Rectal smooth muscle tissue (tissue), 1 donor: ENCODE results near the gene TXNDC11.

Source experiments
- H3K27ac ChIP-seq: one replicate; pipeline ENCODE4 v1.7.0; 2013; ENCODE audit warnings: low read depth, low read length, inconsistent platforms
- H3K27me3 ChIP-seq: one replicate; pipeline ENCODE4 v1.7.0; 2013; ENCODE audit warnings: low read length; ENCODE audit not compliant: control insufficient read depth, insufficient read depth
- H3K36me3 ChIP-seq: one replicate; pipeline ENCODE4 v1.7.0; 2013; ENCODE audit warnings: low read length; ENCODE audit not compliant: control insufficient read depth, insufficient read depth
- H3K4me1 ChIP-seq: one replicate; pipeline ENCODE4 v1.7.0; 2013; ENCODE audit warnings: low read length; ENCODE audit not compliant: control insufficient read depth, insufficient read depth
- H3K4me3 ChIP-seq: one replicate; pipeline ENCODE4 v1.7.0; 2013; ENCODE audit warnings: low read length
- H3K9ac ChIP-seq: one replicate; pipeline ENCODE4 v1.7.0; 2013; ENCODE audit warnings: low read length

The TXNDC11 gene

DNA sequence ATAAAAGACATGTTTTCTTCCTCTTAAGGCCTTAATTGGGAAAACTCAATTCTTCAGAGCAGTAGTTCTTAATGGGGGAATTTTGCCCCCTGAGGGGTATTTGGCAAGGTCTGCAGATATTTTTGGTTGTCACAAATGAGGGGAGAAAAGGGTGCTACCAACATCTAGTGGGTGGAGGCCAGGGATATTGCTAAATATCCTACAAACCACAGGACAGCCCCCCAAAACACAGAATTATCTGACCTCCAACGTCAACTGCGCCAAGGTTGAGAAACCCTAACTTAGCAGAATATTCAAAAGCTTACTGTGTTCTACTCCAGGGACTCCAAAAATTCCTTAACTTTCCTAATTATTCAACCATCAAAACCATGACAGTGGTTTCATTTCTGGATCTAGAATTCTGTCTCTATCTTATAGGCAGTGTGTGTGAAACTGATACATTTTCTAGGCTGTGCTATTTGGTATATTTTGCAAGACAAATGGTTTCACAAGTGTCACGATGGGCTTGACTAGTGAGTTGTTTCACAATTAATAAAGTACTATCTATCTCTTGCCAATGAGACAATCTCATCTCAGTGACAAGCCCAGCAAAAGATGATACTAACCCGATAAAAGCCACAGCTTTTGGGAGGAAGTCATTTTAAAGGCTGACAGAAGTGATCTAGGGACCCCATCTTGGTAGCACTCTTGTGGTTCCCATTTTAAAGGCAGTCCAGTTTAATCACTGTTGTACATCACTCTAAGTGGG lies 14.7 kb downstream of the TXNDC11 start:
- Histone ChIP-seq H3K27ac (no peak overlapping the region), H3K4me1 (no peaks in the 10 kb centered on the region)

GRCh38 chr16:11726008-11726407 lies 16.6 kb downstream of the TXNDC11 start:
- Histone ChIP-seq H3K4me1 (no peaks in the 10 kb centered on the region), H3K9ac (no peak overlapping the region), H3K4me3 (no peak overlapping the region), H3K27ac (no peak overlapping the region), H3K36me3 (peaks cover 5% of the 10 kb centered on the region), H3K27me3 (no peaks in the 10 kb centered on the region)

More for the DNA sequence above, 14.7 kb downstream of the TXNDC11 start:
- Histone ChIP-seq H3K36me3 (peaks cover 12% of the 10 kb centered on the region), H3K4me3 (no peak overlapping the region), H3K27me3 (no peaks in the 10 kb centered on the region), H3K9ac (no peak overlapping the region)

DNA sequence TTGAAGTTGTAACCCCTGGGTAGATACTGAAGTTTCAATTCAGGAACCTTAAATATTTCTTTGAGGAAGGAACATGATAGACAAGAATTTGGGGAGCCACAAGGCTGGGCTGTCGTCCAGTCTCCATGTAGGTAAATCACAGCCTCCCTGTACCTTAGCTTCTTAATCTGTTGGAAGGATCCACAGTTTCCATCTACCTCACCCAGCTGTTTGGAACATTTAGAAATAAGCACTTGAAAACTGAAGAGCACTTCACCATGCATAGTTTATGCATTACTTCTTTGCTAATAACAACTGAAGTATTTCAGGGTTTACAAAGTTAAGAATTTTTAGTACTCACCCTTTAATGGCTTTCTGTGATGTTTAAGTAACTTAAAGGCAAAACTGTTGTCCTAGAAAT lies 17.2 kb downstream of the TXNDC11 start:
- H3K36me3 ChIP-seq, result peaks cover 10% of the 10 kb centered on the region

DNA sequence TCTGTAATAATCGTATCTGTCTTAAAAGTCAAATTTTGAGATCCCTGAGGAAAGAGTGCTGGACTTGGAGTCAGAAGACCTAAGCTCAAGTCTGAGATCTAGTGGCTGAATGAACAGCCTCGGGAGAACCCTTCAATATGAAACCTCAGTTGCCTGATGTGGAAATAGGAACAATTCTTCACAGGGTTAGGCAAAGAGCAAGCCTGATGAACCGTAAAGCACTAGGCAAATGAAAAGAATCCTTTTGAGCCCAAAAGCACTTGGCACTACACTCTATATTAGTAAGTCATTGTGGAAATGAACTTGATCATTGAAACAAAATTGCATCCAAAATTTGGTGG lies 20.2 kb downstream of the TXNDC11 start:
- no peaks in the 10 kb centered on the region for H3K27me3 ChIP-seq
- peaks cover 14% of the 10 kb centered on the region for H3K36me3 ChIP-seq
- no peak overlapping the region for H3K27ac ChIP-seq
- peaks cover 7% of the 10 kb centered on the region for H3K4me1 ChIP-seq
- no peak overlapping the region for H3K9ac ChIP-seq
- no peak overlapping the region for H3K4me3 ChIP-seq

More for the DNA sequence above, 17.2 kb downstream of the TXNDC11 start:
- H3K27me3 ChIP-seq, result no peaks in the 10 kb centered on the region
- H3K4me3 ChIP-seq, result no peak overlapping the region
- no peak overlapping the region for H3K27ac ChIP-seq
- no peak overlapping the region for H3K9ac ChIP-seq
- no peaks in the 10 kb centered on the region for H3K4me1 ChIP-seq

- Histone ChIP-seq H3K4me3 (no peak overlapping the region), H3K27ac (no peak overlapping the region), H3K4me1 (peaks cover 7% of the 10 kb centered on the region), H3K36me3 (peaks cover 14% of the 10 kb centered on the region), H3K27me3 (no peaks in the 10 kb centered on the region), H3K9ac (no peak overlapping the region)
Observed at GRCh38 chr16:11721781-11722467, 20.7 kb downstream of the TXNDC11 start.

- no peak overlapping the region for H3K9ac ChIP-seq
- no peaks in the 10 kb centered on the region for H3K27me3 ChIP-seq
- H3K36me3 ChIP-seq, result peaks cover 14% of the 10 kb centered on the region
- peaks cover 11% of the 10 kb centered on the region for H3K4me1 ChIP-seq
- H3K4me3 ChIP-seq, result no peak overlapping the region
- no peak overlapping the region for H3K27ac ChIP-seq
Observed at GRCh38 chr16:11719762-11720161, 22.9 kb downstream of the TXNDC11 start.

DNA sequence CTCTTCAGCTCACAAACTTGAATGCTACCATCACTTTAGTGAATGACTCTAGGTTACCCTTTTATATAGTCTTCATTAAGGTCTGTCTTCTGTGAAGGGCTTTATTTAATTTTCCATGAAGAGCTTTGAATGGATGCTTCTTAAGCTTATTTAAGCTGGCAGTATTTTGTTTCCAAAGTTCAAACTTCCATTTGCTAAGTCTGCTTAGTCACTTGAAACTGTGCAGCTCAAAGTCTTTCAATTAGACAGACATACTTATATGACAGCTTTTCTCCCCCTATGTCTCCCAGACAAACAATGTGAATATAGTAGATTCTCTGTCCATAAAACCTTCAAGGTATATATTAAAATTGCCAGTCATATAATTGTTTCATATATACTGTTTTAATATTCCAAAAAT lies 23.5 kb downstream of the TXNDC11 start:
- Histone ChIP-seq H3K27ac (no peak overlapping the region), H3K4me1 (peaks cover 11% of the 10 kb centered on the region), H3K9ac (no peak overlapping the region), H3K27me3 (no peaks in the 10 kb centered on the region), H3K36me3 (peaks cover 13% of the 10 kb centered on the region), H3K4me3 (no peak overlapping the region)

DNA sequence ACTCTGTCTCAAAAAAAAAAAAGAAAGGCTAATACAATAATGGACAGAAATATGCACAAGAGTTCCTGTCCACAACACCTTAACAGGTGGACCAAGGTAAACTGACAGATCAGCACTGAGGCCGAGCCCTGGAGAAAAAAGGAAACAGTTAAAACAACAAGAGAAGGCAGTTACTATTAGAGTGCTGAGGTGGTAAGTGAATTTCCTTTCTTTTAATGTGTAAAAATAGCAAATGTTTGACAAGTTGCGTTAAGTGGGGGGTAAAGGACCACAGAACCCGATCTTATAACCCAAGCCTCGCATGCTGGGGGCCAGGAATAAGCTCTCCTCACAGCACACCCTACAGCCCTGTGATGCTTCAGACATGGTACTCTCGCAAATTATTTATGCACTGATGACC lies 24.8 kb downstream of the TXNDC11 start:
- no peak overlapping the region for H3K4me3 ChIP-seq
- H3K27me3 ChIP-seq, result no peaks in the 10 kb centered on the region
- H3K36me3 ChIP-seq, result peaks cover 15% of the 10 kb centered on the region
- H3K4me1 ChIP-seq, result peaks cover 11% of the 10 kb centered on the region
- no peak overlapping the region for H3K9ac ChIP-seq
- peak overlapping the region; percentile 34 for H3K27ac ChIP-seq

DNA sequence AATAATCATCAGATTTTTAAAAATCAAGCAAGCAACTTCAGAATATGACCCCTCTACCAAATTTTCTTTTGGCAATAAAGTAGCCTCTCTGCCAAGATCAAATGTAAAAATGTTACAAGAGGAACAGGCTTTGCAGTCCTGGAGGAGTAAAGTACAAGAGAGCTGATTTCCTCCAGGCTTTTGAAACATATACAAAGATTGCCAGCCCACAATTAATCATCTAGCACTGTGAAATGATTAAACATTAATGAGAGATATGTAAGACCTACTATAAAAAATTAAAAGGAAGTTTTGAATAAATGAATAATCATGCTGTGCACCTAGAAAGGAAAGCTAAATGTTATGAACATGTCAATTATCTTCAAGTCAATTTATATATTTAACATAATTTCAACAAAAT lies 26.3 kb downstream of the TXNDC11 start:
- H3K27ac ChIP-seq, result no peak overlapping the region
- H3K27me3 ChIP-seq, result no peaks in the 10 kb centered on the region
- no peak overlapping the region for H3K9ac ChIP-seq
- H3K36me3 ChIP-seq, result peaks cover 15% of the 10 kb centered on the region
- H3K4me1 ChIP-seq, result peaks cover 11% of the 10 kb centered on the region
- H3K4me3 ChIP-seq, result no peak overlapping the region

- H3K27ac ChIP-seq, result no peak overlapping the region
- H3K4me1 ChIP-seq, result peaks cover 11% of the 10 kb centered on the region
- peaks cover 11% of the 10 kb centered on the region for H3K36me3 ChIP-seq
- no peaks in the 10 kb centered on the region for H3K27me3 ChIP-seq
- H3K9ac ChIP-seq, result no peak overlapping the region
- no peak overlapping the region for H3K4me3 ChIP-seq
Observed at GRCh38 chr16:11715246-11715947, 27.3 kb downstream of the TXNDC11 start.

DNA sequence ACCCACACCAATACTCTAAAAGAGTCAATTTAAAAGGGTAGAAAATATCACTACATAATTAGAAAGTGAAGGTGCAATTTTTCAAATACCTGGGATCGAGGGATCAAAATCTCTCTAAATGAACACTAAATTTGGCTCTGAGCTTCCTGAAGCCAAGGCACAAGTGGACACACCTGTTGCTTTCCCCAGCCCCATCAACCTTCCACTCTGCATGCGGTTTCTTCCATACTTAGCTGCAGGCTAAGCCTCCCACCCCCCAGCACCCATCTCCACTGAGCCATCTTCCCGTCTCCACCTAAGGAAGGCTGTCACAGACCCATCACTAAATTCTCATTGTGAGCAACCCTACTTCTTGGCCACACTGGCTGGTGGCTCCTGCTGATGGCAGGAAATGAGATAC lies 30.5 kb downstream of the TXNDC11 start:
- no peak overlapping the region for H3K9ac ChIP-seq
- peaks cover 6% of the 10 kb centered on the region for H3K36me3 ChIP-seq
- H3K27me3 ChIP-seq, result no peaks in the 10 kb centered on the region
- no peak overlapping the region for H3K4me3 ChIP-seq
- H3K27ac ChIP-seq, result no peak overlapping the region
- peaks cover 4% of the 10 kb centered on the region for H3K4me1 ChIP-seq

DNA sequence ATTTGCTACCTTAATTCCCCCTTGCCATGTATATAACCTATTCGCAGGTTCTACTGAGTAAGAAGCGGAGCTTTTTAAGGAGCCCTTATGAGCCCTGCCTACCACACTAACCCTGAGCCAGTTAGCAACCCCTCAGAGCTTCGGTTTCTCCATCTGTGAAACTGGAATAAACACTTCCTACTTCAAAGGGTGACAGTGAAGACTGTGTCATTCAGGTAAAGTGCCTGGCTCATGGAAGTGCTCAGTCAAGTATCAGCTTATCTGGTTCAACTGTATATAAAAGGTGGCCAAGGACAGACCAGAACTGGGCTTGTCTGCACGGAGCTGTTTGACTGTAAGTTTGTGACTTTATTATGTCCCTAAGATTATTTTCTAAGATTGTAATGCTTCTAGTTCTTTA lies 31.0 kb downstream of the TXNDC11 start:
- no peaks in the 10 kb centered on the region for H3K27me3 ChIP-seq
- H3K4me1 ChIP-seq, result peaks cover 4% of the 10 kb centered on the region
- H3K4me3 ChIP-seq, result no peak overlapping the region
- H3K27ac ChIP-seq, result no peak overlapping the region
- H3K9ac ChIP-seq, result no peak overlapping the region
- peaks cover 6% of the 10 kb centered on the region for H3K36me3 ChIP-seq
